Mesendoderm (in vitro differentiated cells): Measurements from ENCODE around the gene GAS2L1. TPM values are rescaled to one million over a fixed set of nuclear protein-coding genes. Genes with fewer than 3 reads are reported as not detected.

Experiments used
- DNase-seq: peaks from one replicate; pipeline ENCODE4 v3.0.0; 2013
- H2AK5ac ChIP-seq: 2 replicates; pipeline ENCODE4 v1.6.1; 2013; ENCODE audit warnings: low read length, inconsistent platforms
- H2BK120ac ChIP-seq: 2 replicates; pipeline ENCODE4 v1.6.1; 2013; ENCODE audit warnings: low read depth, mild to moderate bottlenecking, low read length, moderate library complexity, mixed read lengths
- H2BK15ac ChIP-seq: replicated peaks from 2 replicates; pipeline ENCODE4 v1.6.1; 2013; ENCODE audit warnings: low read depth, mild to moderate bottlenecking, moderate library complexity
- H2BK5ac ChIP-seq: 2 replicates; pipeline ENCODE4 v1.6.1; 2013; ENCODE audit warnings: low read length, inconsistent platforms
- H3K18ac ChIP-seq: 2 replicates; pipeline ENCODE4 v1.6.1; 2013; ENCODE audit warnings: mild to moderate bottlenecking, low read length, mixed read lengths
- H3K23ac ChIP-seq: one replicate; pipeline ENCODE4 v1.6.1; 2013; ENCODE audit warnings: low read length
- H3K27ac ChIP-seq: 2 replicates; pipeline ENCODE4 v1.5.1; 2013; ENCODE audit warnings: low read depth, mild to moderate bottlenecking, inconsistent platforms, low read length, moderate library complexity
- H3K27me3 ChIP-seq: 2 replicates; pipeline ENCODE4 v1.6.1; 2013; ENCODE audit warnings: low read length, control low read depth, mild to moderate bottlenecking, inconsistent platforms; ENCODE audit not compliant: insufficient read depth, poor library complexity
- H3K36me3 ChIP-seq: 2 replicates; pipeline ENCODE4 v1.6.1; 2013; ENCODE audit warnings: low read length, inconsistent platforms; ENCODE audit not compliant: control insufficient read depth, insufficient read depth
- H3K4ac ChIP-seq: one replicate; pipeline ENCODE4 v1.6.1; 2013; ENCODE audit warnings: low read depth, mild to moderate bottlenecking, low read length, moderate library complexity
- H3K4me1 ChIP-seq: 2 replicates; pipeline ENCODE4 v1.6.1; 2013; ENCODE audit warnings: low read depth, low read length, inconsistent platforms; ENCODE audit not compliant: control insufficient read depth
- H3K4me2 ChIP-seq: 2 replicates; pipeline ENCODE4 v1.6.1; 2013; ENCODE audit warnings: low read length
- H3K4me3 ChIP-seq: 2 replicates; pipeline ENCODE4 v1.5.1; 2013; ENCODE audit warnings: mild to moderate bottlenecking, low read length
- H3K56ac ChIP-seq: one replicate; pipeline ENCODE4 v1.6.1; 2013; ENCODE audit warnings: low read length
- H3K79me1 ChIP-seq: 2 replicates; pipeline ENCODE4 v1.6.1; 2013; ENCODE audit warnings: low read length, inconsistent platforms
- H3K79me2 ChIP-seq: 2 replicates; pipeline ENCODE4 v1.6.1; 2013; ENCODE audit warnings: mild to moderate bottlenecking, low read length; ENCODE audit not compliant: control insufficient read depth, insufficient read depth
- H3K9ac ChIP-seq: 2 replicates; pipeline ENCODE4 v1.6.1; 2013; ENCODE audit warnings: low read length, inconsistent platforms
- H4K5ac ChIP-seq: one replicate; pipeline ENCODE4 v1.6.1; 2013; ENCODE audit warnings: low read length
- H4K8ac ChIP-seq: one replicate; pipeline ENCODE4 v1.6.1; 2013; ENCODE audit warnings: low read depth, mild to moderate bottlenecking, control low read depth, low read length, moderate library complexity
- WGBS: extraction: QIAGEN DNeasy Blood & Tissue Kit; methylation state at CpG from one replicate; pipeline ENCODE4 v1.1.7; 2013; ENCODE audit warnings: low lambda C conversion rate, missing lambda C conversion rate; ENCODE audit not compliant: insufficient coverage; ENCODE audit errors: extremely low coverage; 5-methylcytosine and 5-hydroxymethylcytosine counted together
- polyA plus RNA-seq, 2 experiments: library from polyadenylated mRNA; stranded (reverse); fragments of 200-250 nt; gene quantifications; one replicate each; pipeline ENCODE4 v1.2.3, GENCODE V29; 2013

GAS2L1 gene
- polyA plus RNA-seq (2013, experiment 1 of 2), result 12.6 TPM
- polyA plus RNA-seq (2013, experiment 2 of 2), result 12.0 TPM

GRCh38 chr22:29306175-29306834 is at the start of gene GAS2L1:
Gene GAS2L1, plus strand, starts transcription at chr22:29306650. Its CDS starts 1,456 bp downstream, at chr22:29308106.
- Histone ChIP-seq H3K4me1 (peaks cover 5% of the 10 kb centered on the region), H3K23ac (peak within 1 kb of the TSS; percentile 99), H2AK5ac (peak within 1 kb of the TSS; percentile 98), H3K4me3 (peak within 1 kb of the TSS; percentile 42), H3K9ac (peak within 1 kb of the TSS; percentile 77), H2BK15ac (peak within 1 kb of the TSS; percentile 39), H3K36me3 (no peaks in the 10 kb centered on the region), H2BK5ac (peak within 1 kb of the TSS; percentile 96), H4K5ac (no peak within 1 kb of the TSS), H3K18ac (peak within 1 kb of the TSS; percentile 91), H3K27ac (peak within 1 kb of the TSS; percentile 99), H3K4ac (peak within 1 kb of the TSS; percentile 60), H3K27me3 (no peaks in the 10 kb centered on the region), H4K8ac (peak within 1 kb of the TSS; percentile 68), H2BK120ac (peak within 1 kb of the TSS; percentile 31), H3K79me1 (no peaks in the 10 kb centered on the region), H3K4me2 (peak within 1 kb of the TSS; percentile 84), H3K56ac (peak within 1 kb of the TSS; percentile 90), H3K79me2 (no peaks in the 10 kb centered on the region)
- WGBS, result no CpG with 5 or more reads among the region's 40 CpGs
- peak; percentile 92 for DNase-seq

GRCh38 chr22:29257751-29258181 is 48.7 kb upstream of the GAS2L1 start:
- no peak overlapping the region for H3K4ac ChIP-seq
- no peak overlapping the region for H2BK120ac ChIP-seq
- no peak overlapping the region for H4K5ac ChIP-seq
- H3K9ac ChIP-seq, result no peak overlapping the region
- H4K8ac ChIP-seq, result no peak overlapping the region
- no peak overlapping the region for H2AK5ac ChIP-seq
- H3K56ac ChIP-seq, result no peak overlapping the region
- no peaks in the 10 kb centered on the region for H3K79me2 ChIP-seq
- no peak overlapping the region for H3K4me3 ChIP-seq
- no peaks in the 10 kb centered on the region for H3K36me3 ChIP-seq
- H2BK5ac ChIP-seq, result no peak overlapping the region
- H3K27me3 ChIP-seq, result no peaks in the 10 kb centered on the region
- no peaks in the 10 kb centered on the region for H3K79me1 ChIP-seq
- no peak overlapping the region for H3K23ac ChIP-seq
- H3K4me2 ChIP-seq, result no peak overlapping the region
- no peaks in the 10 kb centered on the region for H3K4me1 ChIP-seq
- H2BK15ac ChIP-seq, result no peak overlapping the region
- H3K27ac ChIP-seq, result no peak overlapping the region
- WGBS, result no CpG with 5 or more reads among the region's 8 CpGs
- no peak overlapping the region for H3K18ac ChIP-seq
- no peak for DNase-seq

- Histone ChIP-seq H3K36me3 (no peaks in the 10 kb centered on the region), H3K4ac (no peak overlapping the region), H3K9ac (no peak overlapping the region), H3K4me1 (no peaks in the 10 kb centered on the region), H4K5ac (no peak overlapping the region), H3K4me2 (no peak overlapping the region), H2BK15ac (no peak overlapping the region), H3K23ac (no peak overlapping the region), H2AK5ac (no peak overlapping the region), H3K27me3 (no peaks in the 10 kb centered on the region), H3K18ac (no peak overlapping the region), H3K4me3 (no peak overlapping the region), H3K56ac (no peak overlapping the region), H3K79me2 (no peaks in the 10 kb centered on the region), H4K8ac (no peak overlapping the region), H2BK120ac (no peak overlapping the region), H3K79me1 (no peaks in the 10 kb centered on the region), H3K27ac (no peak overlapping the region), H2BK5ac (no peak overlapping the region)
- no CpG with 5 or more reads among the region's 17 CpGs for WGBS
- no peak for DNase-seq
Measured at GRCh38 chr22:29258407-29259252, 47.8 kb upstream of the GAS2L1 start.

DNA sequence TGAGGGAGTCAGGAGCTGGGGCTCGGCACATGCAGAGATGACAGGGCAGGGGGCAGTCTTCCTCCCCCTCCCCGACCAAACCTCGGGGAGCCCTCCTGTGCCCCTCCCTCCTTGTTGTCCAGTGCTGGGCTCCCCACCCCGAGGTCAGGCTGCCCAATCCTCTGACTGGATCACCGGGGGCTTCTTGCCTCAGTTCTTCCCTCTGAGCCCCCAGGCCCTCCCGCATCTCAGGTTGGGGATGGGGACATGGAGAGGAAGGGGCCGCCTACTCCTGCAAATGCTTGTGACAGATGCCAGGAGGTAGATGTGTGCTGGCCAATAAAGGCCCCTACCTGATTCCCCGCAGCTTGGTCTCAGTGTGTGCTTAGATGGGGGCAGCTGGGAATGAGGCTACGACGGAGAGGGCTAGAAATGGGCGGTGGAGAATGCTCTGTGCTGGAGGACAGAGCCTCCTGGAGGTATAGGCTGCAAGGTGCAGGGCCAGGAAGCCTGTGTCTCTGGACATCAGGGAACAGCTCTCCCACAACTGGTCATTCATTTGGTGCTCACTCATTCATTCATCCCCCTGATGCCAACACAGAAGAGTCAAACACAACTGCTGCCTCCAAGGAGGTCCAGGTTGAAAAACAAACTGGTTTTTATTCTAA is 47.1 kb upstream of the GAS2L1 start:
- H3K4ac ChIP-seq, result no peak overlapping the region
- H3K4me3 ChIP-seq, result no peak overlapping the region
- H3K56ac ChIP-seq, result no peak overlapping the region
- H3K4me1 ChIP-seq, result no peaks in the 10 kb centered on the region
- H2AK5ac ChIP-seq, result no peak overlapping the region
- H3K79me2 ChIP-seq, result no peaks in the 10 kb centered on the region
- H4K5ac ChIP-seq, result no peak overlapping the region
- WGBS, result no CpG with 5 or more reads among the region's 11 CpGs
- H2BK120ac ChIP-seq, result no peak overlapping the region
- no peak overlapping the region for H3K27ac ChIP-seq
- H3K4me2 ChIP-seq, result no peak overlapping the region
- peaks cover 4% of the 10 kb centered on the region for H3K36me3 ChIP-seq
- H4K8ac ChIP-seq, result no peak overlapping the region
- peak; percentile 61 for DNase-seq
- H3K18ac ChIP-seq, result no peak overlapping the region
- H3K79me1 ChIP-seq, result peaks cover 2% of the 10 kb centered on the region
- H2BK5ac ChIP-seq, result no peak overlapping the region
- no peak overlapping the region for H3K23ac ChIP-seq
- H3K27me3 ChIP-seq, result no peaks in the 10 kb centered on the region
- H3K9ac ChIP-seq, result no peak overlapping the region
- no peak overlapping the region for H2BK15ac ChIP-seq

GRCh38 chr22:29260031-29260560 is 46.4 kb upstream of the GAS2L1 start:
- peaks cover 5% of the 10 kb centered on the region for H3K36me3 ChIP-seq
- DNase-seq, result no peak
- no peak overlapping the region for H4K8ac ChIP-seq
- no peak overlapping the region for H3K4me2 ChIP-seq
- H3K4me3 ChIP-seq, result no peak overlapping the region
- no peaks in the 10 kb centered on the region for H3K27me3 ChIP-seq
- no peaks in the 10 kb centered on the region for H3K79me2 ChIP-seq
- H3K9ac ChIP-seq, result no peak overlapping the region
- no peak overlapping the region for H2BK15ac ChIP-seq
- no peak overlapping the region for H3K18ac ChIP-seq
- peaks cover 4% of the 10 kb centered on the region for H3K79me1 ChIP-seq
- H2BK5ac ChIP-seq, result no peak overlapping the region
- H2AK5ac ChIP-seq, result no peak overlapping the region
- H2BK120ac ChIP-seq, result no peak overlapping the region
- H3K23ac ChIP-seq, result no peak overlapping the region
- H3K4me1 ChIP-seq, result no peaks in the 10 kb centered on the region
- H3K4ac ChIP-seq, result no peak overlapping the region
- no peak overlapping the region for H3K27ac ChIP-seq
- no CpG with 5 or more reads among the region's 13 CpGs for WGBS
- H3K56ac ChIP-seq, result no peak overlapping the region
- H4K5ac ChIP-seq, result no peak overlapping the region
